Right renal cortex interstitium (tissue), 3 donors: ENCODE data around the gene ZSCAN25. TPM values are rescaled to one million over a fixed set of nuclear protein-coding genes. Genes with fewer than 3 reads are reported as not detected.
"Not testable (repeated sequence)": the region's sequence is repeated elsewhere in the genome, so short reads cannot be mapped to it uniquely, and the experiment has no call there.

Experiments
- DNase-seq, 3 donors: peaks; one replicate each; pipeline ENCODE4 v3.0.0-alpha.2; 2013; ENCODE audit warnings: low read depth in 3 of 3, low spot score in 2 of 3
- polyA plus RNA-seq, 3 donors: library from polyadenylated mRNA; unstranded; fragments of 120-200 nt; gene quantifications; one replicate each; pipeline ENCODE4 v1.2.1, GENCODE V29; 2013; ENCODE audit not compliant: insufficient read length in 3 of 3

Gene ZSCAN25
- polyA plus RNA-seq, 3 donors, result 16.3 to 21.4 (median 18.1) TPM

DNA sequence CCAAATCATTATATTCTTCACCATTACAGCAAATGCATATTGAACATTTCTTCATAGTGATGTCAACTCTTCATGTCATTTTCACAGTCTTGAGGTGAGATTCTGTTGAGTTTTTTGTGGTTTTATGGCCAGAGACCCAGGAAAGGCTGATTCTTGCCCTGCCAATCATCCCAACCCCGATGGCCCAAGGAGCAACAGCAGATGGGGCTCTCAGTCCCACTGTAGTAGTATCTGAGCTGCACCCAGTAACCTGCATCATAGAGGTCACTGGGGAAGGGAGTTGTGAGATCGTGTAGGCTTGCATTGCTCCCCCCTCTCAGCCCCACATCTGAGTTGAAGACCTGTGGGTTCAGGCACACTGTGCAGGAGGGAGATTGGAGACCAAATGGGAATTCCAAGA, 26.7 kb downstream of the ZSCAN25 start:
- DNase-seq, result no peak

DNA sequence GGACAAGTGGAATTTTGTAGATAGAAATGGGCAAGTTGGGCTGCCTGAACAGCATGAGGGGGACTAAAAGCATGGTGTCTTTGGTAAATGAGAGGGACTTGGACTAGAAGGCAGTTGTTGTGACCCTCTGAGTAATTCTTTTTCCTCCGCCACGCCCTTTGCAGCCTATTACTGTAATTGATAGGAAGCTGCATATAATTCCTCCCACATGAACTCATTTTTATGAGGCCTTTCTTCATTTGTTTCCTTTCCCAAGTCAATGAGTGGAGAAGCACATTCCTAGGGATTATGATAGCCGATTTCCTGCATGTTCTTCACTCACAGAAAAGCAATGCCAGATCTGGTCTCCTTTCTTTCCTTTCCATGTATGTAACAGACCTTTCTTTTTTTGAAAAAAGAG, 27.7 kb downstream of the ZSCAN25 start:
- no peak for DNase-seq

DNA sequence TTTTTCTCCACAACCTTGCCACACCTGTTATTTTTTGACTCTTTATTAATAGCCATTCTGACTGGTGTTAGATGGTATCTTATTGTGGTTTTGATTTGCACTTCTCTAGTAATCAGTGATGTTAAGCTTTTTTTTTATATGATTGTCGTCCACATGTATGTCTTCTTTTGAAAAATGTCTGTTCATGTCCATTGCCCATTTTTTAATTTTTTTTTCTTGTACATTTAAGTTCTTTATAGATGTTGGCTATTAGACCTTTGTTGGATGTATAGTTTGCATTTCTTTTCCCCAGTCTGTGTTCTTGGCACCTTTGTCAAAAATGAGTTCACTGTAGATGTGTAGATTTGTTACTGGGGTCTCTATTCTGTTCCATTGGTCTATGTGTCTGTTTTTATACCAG, 28.8 kb downstream of the ZSCAN25 start:
- no peak for DNase-seq

DNA sequence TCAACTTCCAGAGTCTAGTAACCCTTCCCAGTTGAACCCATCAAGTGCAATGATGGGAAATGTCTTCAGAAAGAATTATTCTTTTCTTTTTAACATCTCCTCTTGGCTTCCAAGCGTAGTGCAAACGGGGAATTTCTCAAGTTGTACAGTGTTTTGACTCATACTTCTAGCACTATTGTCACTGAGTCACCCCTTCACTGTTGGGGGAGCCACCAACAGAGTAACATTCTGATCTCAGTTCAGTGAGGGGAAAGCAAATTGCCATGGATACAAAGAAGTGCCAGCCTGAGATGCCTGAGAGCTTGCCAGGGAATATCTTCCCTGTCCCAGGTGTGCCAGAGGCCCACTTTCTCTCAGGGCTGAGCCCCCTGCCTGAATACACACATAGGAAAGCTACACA, 32.1 kb downstream of the ZSCAN25 start:
- DNase-seq, result no peak

DNA sequence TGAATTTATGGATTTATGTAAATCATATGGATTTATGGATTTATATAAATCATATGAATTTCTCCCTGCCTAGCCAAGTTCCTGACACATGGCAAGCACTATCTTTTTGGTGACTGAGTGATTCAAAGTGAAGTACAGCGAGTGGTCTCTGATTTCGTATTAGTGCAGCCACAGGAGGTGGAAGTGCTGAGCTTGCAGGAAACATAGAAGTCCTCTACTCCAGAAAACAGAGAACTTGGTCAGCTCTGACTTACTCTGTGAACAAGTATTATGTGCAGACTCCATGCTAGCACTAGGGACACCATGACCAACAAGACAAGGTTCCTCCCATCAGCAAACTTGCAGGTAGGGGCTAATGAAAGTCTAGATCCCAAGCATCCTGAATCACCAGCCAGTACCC, 34.5 kb downstream of the ZSCAN25 start:
- DNase-seq, result no peak

DNA sequence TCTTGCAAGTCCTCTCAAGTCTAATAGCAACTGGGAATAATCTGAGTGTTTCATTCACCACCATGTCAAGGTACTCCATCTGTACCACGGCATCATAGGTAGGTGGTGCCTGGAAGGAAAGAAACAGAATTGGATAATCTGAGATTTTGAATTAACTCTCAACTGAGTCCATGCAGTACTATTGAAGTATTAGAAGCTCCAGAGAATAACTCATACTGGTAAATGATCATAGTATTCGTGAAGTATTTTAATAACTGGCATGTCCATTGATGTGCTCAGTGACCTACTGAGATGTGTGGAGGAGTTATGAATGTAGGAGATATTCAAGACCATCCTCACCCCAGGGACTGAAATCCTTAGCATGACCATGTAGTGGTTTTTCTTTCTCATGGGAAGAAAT, 35.9 kb downstream of the ZSCAN25 start:
- no peak for DNase-seq

DNA sequence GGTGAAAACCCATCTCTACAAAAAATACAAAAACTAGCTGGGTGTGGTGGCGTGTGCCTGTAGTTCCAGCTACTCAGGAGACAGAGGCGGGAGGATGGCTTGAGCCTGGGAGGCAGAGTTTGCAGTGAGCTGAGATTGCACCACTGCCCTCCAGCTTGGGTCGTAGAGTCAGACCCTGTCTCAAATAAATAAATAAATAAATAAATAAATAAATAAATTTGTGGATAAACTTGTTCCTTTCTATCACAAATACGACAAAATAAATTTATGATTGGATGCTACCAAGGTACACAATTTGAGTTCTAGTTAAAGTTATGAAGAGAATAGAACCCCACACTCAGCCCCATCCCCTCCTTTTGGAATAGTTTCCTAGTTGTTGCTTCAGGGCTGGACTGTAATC, 36.5 kb downstream of the ZSCAN25 start:
- DNase-seq, result not testable (repeated sequence)

DNA sequence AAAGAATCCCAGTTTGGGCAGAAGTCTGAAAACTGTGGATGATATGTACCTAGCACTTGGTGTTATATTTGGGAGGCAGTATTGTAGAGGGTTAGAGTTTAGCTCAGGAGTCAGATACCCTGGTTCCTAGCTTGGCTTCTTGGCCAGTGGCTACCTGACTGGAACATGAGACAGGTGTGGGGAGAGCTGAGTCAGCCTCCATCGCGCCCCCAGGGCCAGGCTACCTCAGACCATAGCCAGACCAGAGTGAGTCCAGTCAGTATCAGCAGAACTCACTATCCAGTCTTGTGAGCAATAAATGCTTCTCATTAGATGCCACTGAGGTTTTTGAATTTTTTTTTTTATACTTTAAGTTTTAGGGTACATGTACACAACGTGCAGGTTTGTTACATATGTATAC, 37.0 kb downstream of the ZSCAN25 start:
- DNase-seq, result no peak

DNA sequence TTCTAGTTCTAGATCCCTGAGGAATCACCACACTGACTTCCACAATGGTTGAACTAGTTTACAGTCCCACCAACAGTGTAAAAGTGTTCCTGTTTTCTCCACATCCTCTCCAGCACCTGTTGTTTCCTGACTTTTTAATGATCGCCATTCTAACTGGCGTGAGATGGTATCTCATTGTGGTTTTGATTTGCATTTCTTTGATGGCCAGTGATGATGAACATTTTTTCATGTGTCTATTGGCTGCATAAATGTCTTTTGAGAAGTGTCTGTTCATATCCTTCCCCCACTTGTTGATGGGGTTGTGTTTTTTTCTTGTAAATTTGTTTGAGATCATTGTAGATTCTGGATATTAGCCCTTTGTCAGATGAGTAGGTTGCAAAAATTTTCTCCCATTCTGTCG, 37.9 kb downstream of the ZSCAN25 start:
- not testable (repeated sequence) for DNase-seq

DNA sequence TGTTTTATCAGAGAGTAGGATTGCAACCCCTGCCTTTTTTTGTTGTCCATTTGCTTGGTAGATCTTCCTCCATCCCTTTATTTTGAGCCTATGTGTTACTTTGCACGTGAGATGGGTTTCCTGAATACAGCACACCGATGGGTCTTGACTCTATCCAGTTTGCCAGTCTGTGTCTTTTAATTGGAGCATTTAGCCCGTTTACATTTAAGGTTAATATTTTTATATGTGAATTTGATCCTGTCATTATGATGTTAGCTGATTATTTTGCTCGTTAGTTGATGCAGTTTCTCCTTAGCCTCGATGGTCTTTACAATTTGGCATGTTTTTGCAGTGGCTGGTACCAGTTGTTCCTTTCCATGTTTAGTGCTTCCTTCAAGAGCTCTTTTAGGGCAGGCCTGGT, 41.1 kb downstream of the ZSCAN25 start:
- DNase-seq, result not testable (repeated sequence)

DNA sequence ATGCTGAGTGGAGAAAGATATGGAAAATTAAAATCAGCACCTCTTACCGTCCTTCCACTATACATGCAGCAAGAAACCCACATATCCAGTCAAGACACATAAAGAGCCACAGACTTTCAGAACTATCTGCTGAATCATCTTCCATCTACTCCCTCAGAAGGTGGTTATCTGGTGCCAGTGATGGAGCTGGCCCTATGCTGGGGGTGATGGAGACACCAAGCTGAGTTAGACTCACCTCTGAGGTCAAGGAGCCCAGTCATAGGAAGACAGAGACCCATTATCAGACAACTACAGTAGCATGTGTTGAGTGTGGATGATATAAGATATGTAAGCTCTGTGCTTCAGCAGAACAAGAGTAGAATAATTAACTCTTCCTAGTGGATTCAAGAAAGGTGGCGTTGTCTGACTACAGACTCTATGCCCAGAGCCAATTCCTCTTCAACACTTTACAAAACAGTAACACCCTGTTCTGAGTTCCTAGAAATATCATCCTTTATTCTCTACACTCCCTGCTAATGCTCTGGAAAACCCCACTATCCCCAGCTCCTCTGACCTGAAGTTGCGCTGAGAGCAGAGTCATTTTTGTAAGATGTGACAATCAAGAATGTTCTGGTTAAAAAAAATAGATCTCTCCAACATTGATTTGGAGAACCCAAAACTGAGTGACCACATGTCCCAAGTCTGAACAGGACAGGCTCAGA, 48.7 kb downstream of the ZSCAN25 start:
- DNase-seq, result no peak

DNA sequence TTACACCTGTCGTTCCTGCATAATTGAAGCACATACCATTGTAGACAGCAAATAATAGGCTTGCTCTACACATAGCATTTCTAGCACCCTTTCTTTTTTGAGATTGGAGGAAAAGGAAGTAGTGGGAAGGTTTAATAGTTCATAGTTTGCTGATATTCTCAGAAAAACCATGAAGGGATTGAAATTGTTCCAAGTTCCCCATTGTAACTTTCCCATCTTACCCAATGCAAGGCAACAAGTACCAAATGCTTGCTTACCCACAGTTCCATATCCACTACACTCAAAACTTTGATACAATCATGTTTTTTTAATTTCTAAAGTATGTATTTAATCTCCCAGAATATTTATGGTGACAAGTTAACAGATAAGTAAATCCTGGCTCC, 49.3 kb downstream of the ZSCAN25 start:
- no peak for DNase-seq

DNA sequence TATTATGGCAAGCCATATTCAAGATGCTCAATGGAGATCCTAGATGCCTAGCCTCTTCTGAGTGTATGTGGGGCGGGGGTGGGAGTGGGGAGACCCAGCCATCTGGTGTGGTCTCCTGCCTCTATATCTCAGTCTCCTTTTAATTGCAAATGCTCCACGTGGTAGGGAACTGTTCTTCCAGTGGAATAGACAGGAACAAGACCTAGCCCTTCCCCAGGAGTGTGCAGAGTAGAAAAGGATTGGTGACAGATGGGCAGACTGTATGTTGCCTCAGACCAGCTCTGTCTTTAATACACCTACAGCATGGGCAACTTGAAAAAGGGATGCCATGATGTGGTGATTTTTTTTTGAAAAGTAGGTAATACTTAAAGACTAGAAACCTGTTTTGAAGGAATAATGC, 50.4 kb downstream of the ZSCAN25 start:
- no peak for DNase-seq

DNA sequence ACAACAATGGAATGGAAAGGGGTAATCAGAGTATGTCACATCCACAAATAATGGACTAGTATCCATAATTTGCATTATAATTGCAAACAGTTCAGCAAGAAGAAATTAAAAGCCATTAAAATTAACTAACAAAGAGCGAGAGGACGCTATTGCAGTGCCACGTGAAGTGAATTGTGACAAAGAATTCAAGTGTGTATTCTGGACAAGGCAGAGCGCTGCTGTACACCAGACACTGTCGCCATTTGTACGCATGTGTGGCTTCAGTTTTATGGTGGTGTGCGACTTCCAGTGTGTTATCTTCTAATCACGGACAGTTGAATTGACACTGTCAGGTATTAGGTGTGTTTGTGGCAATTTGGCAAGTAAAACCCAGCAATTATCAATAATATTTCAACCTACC, 51.8 kb downstream of the ZSCAN25 start:
- DNase-seq, result no peak

DNA sequence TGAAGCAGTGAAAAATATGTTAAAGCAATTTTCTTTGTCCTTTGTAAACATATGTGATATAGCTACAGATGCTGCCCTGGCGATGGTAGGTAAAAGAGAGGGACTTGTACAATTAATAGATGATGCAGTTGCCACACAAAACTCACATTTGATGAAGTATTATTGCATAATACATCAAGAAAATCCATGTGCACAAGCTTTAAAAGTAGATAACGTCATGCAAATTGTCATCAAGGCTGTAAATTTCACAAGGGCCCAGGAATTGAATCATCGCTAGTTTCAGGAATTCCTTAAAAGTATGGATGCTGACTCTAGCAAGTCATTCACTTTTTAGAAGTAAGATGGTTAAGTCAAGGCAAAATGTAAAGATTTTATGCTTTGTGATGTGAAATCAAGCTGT, 53.0 kb downstream of the ZSCAN25 start:
- DNase-seq, result no peak

DNA sequence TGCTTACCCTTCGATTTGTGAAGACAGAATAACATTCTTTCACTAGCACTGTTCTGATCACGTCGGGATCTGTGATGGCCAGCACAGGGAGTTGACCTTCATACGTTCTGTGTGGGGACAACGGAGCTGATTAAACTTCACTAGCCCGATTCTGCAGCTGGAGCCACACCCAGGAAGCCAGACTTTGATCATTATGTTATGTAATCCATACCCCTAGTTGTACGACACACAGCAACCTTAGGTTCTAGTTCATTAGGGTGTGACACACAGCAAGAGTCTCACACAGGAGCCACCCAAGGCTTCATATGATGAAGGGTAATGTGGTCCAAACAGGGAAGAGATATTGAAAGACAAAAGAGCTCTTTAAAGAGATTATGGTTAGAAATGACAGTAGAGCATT, 55.8 kb downstream of the ZSCAN25 start:
- no peak for DNase-seq

DNA sequence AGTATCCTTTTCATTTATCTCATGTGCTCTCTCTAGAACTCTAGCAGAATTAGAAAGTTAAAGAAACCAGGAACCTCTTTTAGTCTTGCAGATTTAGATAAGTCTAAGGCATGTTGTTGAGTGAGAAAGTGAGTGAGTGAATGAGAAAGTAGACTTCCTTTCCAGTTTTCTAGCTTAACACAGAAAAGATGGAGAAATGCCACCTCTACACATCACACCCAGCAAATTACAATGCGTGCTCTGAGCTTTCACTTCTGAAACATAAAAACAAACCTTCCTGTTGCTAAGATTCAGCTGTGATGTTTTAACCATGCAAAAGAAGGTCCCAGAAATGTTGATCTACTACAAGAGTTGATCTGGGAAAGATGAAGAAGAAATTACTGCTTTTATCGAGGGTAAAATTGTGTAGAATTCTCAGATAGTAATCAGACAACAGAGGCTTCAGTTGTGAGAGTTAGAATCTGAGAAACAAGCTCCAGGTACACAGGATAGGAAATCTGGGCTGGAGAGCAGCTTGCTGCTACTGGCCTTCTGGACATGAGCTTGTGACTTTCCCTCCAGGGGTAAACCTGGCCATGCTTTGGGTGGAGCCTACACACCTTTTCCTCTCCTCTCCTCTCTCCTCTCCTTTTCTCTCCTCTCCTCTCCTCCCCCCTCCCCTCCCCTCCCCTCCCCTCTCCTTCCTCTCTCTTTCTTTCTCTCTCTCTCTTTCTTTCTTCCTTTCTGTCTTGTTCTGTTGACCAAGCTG, 58.4 kb downstream of the ZSCAN25 start:
- no peak for DNase-seq

DNA sequence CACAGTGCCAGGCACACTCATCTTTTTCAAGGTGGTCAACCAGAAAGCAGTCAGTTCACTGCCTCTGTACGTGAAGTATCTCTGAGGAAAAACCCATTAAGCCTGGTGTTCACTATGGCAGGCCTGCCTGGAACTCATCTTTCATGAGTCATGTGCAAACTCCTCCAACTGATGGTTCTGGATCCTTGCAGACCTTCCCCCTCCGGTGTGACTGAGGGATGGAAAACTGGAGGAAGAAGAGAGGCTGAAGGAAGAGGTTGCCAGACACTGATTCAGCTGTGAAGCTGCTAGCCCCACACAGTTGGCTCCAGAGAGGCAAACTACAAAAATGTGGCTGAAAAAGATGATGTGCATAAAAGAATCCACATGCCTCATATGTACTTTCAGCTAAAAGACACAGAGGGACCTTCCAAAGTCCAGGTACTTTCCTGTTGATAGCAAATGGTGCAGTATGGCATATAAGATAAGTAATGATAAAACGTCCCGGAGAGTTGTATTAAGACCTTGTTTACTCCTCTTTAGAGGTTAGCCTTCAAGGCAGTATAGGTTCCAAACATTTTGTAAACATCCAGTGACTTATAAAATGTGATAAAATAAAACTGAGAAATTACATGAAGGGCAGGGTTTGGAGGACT, 60.4 kb downstream of the ZSCAN25 start:
- DNase-seq, result no peak

DNA sequence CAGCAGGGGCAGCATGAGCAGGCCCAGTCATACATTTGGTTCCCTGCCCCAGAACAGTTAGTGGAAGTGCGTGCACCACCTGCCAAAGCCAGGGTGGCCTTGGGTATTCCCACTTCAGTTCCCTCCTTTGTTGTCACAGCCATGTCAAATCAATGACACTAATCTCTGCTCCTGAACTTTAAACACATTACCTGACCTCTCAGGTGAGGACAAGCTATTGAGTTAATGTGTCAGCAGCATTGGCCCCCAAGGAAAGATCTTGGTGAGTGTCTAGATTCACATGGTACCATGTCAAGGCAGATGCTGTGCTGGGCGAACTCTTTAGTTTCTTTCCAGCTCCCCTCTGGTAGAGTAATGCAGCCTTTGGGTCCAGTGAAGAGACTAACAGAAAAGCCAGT, 60.9 kb downstream of the ZSCAN25 start:
- DNase-seq, result no peak

DNA sequence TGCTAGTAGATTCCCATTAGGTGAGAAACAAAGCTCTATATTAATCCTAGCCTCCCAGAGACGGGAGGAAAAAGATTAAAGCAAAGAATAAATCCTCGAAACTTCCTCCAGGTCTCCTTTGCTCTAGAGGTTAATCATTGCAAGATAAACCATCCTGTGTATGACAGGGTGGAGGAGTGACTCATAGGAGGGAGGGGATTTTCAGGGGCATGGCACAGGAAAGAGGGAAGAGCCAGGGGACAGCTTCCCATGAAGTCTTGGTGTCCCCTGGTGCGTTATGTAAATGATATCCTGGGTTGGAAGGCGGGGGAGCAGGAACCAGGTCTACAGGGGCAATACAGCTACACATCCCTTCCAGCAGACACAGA, 62.3 kb downstream of the ZSCAN25 start:
- no peak for DNase-seq

DNA sequence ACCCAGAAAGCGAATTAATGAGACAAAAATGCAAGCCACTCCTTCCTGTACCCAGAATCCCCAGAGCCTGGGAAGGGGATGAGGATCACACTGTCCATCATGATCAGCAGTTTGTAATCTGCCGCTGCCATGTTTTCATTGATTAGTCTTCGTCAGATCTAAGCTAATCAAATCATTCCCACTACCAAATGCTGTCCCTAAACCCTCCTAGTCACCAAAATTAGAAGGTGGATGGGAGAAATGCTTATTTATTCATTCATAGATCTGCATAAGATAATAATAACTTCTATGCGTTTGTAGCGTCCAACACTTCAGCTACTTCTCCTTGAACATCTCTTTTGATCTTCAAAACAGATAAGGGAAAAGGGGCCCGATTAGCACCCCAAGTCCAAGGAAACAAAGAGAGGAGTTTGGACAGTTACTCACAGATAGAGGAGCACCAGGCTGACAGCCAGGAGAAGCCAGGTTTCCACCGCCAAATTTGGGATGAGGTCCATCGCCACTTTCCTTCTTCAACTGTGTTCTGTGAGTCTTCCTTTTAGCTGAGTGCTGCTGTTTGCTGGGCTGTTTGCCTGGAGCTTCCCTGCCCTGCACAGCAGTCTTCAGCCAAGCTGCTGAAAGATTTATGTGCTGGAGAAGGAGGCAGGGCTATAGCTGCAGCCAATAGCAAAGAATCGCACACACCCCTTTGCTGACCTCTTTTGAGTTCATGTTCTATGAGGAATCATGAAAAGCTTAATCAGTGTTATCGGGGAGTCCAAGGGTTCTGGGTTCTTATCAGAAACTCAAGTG, 62.9 kb downstream of the ZSCAN25 start, which contains the start of gene CYP3A5:
Gene CYP3A5, minus strand, starts transcription at position 597 of the 792 bp plus-strand sequence. Its CDS starts 100 bp downstream, at position 497.
- no peak for DNase-seq
